HEK293 (cell line): ENCODE results near the gene HMGCS1.

ENCODE experiments used
- KLF16 ChIP-seq: fragments of 450-650 bp; formaldehyde crosslinking; IDR thresholded peaks from 2 replicates; pipeline ENCODE4 v1.5.1; 2017; ENCODE audit warnings: missing biosample characterization, missing genetic modification characterization
- TF ChIP-seq, protein P1 (sequence below): fragments of 450-650 bp; formaldehyde crosslinking; IDR thresholded peaks from 2 replicates; pipeline ENCODE4 v1.5.1; 2016; ENCODE audit warnings: missing biosample characterization, missing genetic modification characterization
- TF ChIP-seq, protein P2 (sequence below): fragments of 450-650 bp; formaldehyde crosslinking; IDR thresholded peaks from 2 replicates; pipeline ENCODE4 v1.5.1; 2016; ENCODE audit warnings: missing biosample characterization, missing genetic modification characterization

DNA sequence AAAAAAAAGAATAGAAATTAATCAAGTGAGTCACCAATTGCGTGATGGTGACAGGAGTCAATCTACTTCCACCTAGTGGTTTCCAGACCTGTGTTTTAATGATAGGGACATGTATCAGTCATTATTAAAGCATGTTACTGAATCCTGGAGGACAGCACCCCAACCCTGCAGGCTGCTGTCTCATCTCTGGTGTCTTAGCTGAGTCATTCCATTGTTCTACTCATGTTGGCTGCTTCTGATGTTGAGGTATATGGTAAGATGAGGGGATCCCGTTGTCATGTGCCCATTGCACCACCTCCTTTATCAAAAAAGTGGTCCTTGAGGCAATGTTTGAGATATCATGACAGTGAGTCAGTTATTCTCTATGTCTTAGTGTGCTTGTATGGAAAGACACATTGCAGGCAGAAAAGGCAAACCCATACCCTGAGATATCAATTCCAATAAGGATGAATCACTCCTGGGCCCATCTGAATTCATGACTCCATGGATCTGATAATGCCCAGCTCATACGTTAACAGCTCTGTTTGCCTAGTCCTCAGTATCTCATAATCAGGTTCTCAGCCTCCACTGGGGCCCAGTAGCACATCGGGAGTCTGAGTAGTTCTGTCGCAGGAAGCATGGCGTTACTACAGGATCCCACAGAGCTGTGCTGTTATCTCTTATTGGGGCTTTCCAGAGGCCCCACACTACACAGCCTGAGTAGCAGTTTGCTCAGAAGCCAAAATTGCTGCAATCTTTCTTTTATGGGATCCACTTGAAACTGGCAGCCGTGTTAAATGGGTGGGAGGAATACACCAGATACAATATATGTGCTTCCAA lies 31.2 kb downstream of the HMGCS1 start:
- TF ChIP-seq, protein P1, sequence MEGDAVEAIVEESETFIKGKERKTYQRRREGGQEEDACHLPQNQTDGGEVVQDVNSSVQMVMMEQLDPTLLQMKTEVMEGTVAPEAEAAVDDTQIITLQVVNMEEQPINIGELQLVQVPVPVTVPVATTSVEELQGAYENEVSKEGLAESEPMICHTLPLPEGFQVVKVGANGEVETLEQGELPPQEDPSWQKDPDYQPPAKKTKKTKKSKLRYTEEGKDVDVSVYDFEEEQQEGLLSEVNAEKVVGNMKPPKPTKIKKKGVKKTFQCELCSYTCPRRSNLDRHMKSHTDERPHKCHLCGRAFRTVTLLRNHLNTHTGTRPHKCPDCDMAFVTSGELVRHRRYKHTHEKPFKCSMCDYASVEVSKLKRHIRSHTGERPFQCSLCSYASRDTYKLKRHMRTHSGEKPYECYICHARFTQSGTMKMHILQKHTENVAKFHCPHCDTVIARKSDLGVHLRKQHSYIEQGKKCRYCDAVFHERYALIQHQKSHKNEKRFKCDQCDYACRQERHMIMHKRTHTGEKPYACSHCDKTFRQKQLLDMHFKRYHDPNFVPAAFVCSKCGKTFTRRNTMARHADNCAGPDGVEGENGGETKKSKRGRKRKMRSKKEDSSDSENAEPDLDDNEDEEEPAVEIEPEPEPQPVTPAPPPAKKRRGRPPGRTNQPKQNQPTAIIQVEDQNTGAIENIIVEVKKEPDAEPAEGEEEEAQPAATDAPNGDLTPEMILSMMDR (tag by site-specific recombination) = no peak
- TF ChIP-seq, protein P2, sequence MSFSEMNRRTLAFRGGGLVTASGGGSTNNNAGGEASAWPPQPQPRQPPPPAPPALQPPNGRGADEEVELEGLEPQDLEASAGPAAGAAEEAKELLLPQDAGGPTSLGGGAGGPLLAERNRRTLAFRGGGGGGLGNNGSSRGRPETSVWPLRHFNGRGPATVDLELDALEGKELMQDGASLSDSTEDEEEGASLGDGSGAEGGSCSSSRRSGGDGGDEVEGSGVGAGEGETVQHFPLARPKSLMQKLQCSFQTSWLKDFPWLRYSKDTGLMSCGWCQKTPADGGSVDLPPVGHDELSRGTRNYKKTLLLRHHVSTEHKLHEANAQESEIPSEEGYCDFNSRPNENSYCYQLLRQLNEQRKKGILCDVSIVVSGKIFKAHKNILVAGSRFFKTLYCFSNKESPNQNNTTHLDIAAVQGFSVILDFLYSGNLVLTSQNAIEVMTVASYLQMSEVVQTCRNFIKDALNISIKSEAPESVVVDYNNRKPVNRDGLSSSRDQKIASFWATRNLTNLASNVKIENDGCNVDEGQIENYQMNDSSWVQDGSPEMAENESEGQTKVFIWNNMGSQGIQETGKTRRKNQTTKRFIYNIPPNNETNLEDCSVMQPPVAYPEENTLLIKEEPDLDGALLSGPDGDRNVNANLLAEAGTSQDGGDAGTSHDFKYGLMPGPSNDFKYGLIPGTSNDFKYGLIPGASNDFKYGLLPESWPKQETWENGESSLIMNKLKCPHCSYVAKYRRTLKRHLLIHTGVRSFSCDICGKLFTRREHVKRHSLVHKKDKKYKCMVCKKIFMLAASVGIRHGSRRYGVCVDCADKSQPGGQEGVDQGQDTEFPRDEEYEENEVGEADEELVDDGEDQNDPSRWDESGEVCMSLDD (tag by site-specific recombination) = no peak
- no peak for TF ChIP-seq KLF16
